ENCODE data around the gene JAM2.
"Not testable (repeated sequence)": the region's sequence is repeated elsewhere in the genome, so short reads cannot be mapped to it uniquely, and the experiment has no call there.

Gene JAM2

GRCh38 chr21:25619198-25619597 lies 19.9 kb upstream of the JAM2 start:
- H3K4me1 ChIP-seq (ENCODE audit: insufficient read depth, low read length, severe bottlenecking) = no peaks in the 10 kb centered on the region
- no peaks in the 10 kb centered on the region for H3F3A ChIP-seq (ENCODE audit: insufficient read depth, low read length)
- no peak for TF ChIP-seq CTCF (IDR thresholded peaks at IDR 0.05; ENCODE audit: low read length)
- no peak for TF ChIP-seq EZH2 (IDR thresholded peaks at IDR 0.05; ENCODE audit: borderline replicate concordance, low read length)
- H3K36me3 ChIP-seq (ENCODE audit: insufficient read depth, low read length) = no peaks in the 10 kb centered on the region
- H4K20me1 ChIP-seq (ENCODE audit: insufficient read depth, low read length) = no peaks in the 10 kb centered on the region
- H2AFZ ChIP-seq (ENCODE audit: low read length) = no peak overlapping the region
- H3K9ac ChIP-seq (ENCODE audit: low read length) = no peak overlapping the region
- no peaks in the 10 kb centered on the region for H3K9me2 ChIP-seq (ENCODE audit: low read depth, low read length)
- H3K79me2 ChIP-seq (ENCODE audit: insufficient read depth, low read length) = no peaks in the 10 kb centered on the region
- no peak overlapping the region for H3K4me3 ChIP-seq (ENCODE audit: low read depth, low read length, poor library complexity, severe bottlenecking)
- H3K4me2 ChIP-seq (ENCODE audit: low read length) = no peak overlapping the region
- H3K27me3 ChIP-seq (ENCODE audit: insufficient read depth, low read length) = no peaks in the 10 kb centered on the region
- no peak overlapping the region for H3K27ac ChIP-seq (ENCODE audit: low read depth, low read length, poor library complexity, severe bottlenecking)
- no peaks in the 10 kb centered on the region for H3K9me3 ChIP-seq (ENCODE audit: low read length)

DNA sequence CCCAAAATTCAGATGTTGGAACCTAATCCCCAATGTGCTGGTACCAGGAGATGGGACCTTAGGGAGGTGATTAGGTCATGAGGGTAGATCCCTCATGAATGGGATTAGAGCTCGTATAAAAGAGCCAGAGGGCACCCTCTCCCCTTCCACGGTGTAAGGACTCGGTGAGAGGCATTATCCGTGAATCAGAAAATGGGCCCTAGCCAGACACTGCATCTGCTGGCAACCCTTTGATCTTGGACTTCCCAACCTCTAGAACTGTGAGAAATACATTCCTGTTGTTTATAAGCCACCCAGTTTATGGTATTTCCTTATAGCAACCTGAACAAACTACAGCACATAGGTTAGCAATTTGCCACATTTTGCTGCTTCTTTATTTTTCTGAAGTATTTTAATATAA lies 14.5 kb upstream of the JAM2 start:
- H3K27me3 ChIP-seq (ENCODE audit: insufficient read depth, low read length) = no peaks in the 10 kb centered on the region
- no peaks in the 10 kb centered on the region for H3F3A ChIP-seq (ENCODE audit: insufficient read depth, low read length)
- no peaks in the 10 kb centered on the region for H3K9me2 ChIP-seq (ENCODE audit: low read depth, low read length)
- H2AFZ ChIP-seq (ENCODE audit: low read length) = no peak overlapping the region
- H3K9me3 ChIP-seq (ENCODE audit: low read length) = no peaks in the 10 kb centered on the region
- no peaks in the 10 kb centered on the region for H4K20me1 ChIP-seq (ENCODE audit: insufficient read depth, low read length)
- H3K4me2 ChIP-seq (ENCODE audit: low read length) = no peak overlapping the region
- H3K79me2 ChIP-seq (ENCODE audit: insufficient read depth, low read length) = no peaks in the 10 kb centered on the region
- no peaks in the 10 kb centered on the region for H3K36me3 ChIP-seq (ENCODE audit: insufficient read depth, low read length)
- no peaks in the 10 kb centered on the region for H3K4me1 ChIP-seq (ENCODE audit: insufficient read depth, low read length, severe bottlenecking)
- no peak overlapping the region for H3K4me3 ChIP-seq (ENCODE audit: low read depth, low read length, poor library complexity, severe bottlenecking)
- no peak overlapping the region for H3K9ac ChIP-seq (ENCODE audit: low read length)
- H3K27ac ChIP-seq (ENCODE audit: low read depth, low read length, poor library complexity, severe bottlenecking) = no peak overlapping the region
- TF ChIP-seq EZH2 (IDR thresholded peaks at IDR 0.05; ENCODE audit: borderline replicate concordance, low read length) (no peak), CTCF (IDR thresholded peaks at IDR 0.05; ENCODE audit: low read length) (no peak)

DNA sequence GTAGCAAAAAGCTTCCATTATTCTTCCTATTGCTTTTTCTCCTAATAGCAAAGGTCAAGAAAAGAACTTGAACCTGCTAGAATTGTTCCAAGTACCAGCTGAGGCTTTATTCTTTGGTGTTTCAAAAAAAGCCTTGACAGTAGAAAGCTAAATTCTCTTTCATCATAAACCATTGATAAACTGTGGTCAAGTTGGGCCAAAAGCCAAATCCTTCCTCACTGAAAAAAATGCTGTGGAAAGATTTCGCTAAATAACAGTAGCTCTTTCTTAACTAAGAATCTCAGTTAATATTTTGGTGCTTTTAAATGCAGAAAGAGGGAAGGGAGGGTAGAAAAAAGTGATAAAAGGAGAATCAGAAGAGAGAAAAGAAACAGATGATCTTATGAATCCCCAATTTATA lies 14.0 kb upstream of the JAM2 start:
- Histone ChIP-seq H3K27me3 (ENCODE audit: insufficient read depth, low read length) (no peaks in the 10 kb centered on the region), H2AFZ (ENCODE audit: low read length) (no peak overlapping the region), H4K20me1 (ENCODE audit: insufficient read depth, low read length) (no peaks in the 10 kb centered on the region), H3K9me2 (ENCODE audit: low read depth, low read length) (no peaks in the 10 kb centered on the region), H3K4me3 (ENCODE audit: low read depth, low read length, poor library complexity, severe bottlenecking) (no peak overlapping the region), H3K27ac (ENCODE audit: low read depth, low read length, poor library complexity, severe bottlenecking) (no peak overlapping the region), H3K9ac (ENCODE audit: low read length) (no peak overlapping the region), H3K36me3 (ENCODE audit: insufficient read depth, low read length) (no peaks in the 10 kb centered on the region), H3K4me2 (ENCODE audit: low read length) (no peak overlapping the region), H3F3A (ENCODE audit: insufficient read depth, low read length) (no peaks in the 10 kb centered on the region), H3K79me2 (ENCODE audit: insufficient read depth, low read length) (no peaks in the 10 kb centered on the region), H3K9me3 (ENCODE audit: low read length) (no peaks in the 10 kb centered on the region), H3K4me1 (ENCODE audit: insufficient read depth, low read length, severe bottlenecking) (no peaks in the 10 kb centered on the region)
- no peak for TF ChIP-seq EZH2 (IDR thresholded peaks at IDR 0.05; ENCODE audit: borderline replicate concordance, low read length)
- TF ChIP-seq CTCF (IDR thresholded peaks at IDR 0.05; ENCODE audit: low read length) = no peak

DNA sequence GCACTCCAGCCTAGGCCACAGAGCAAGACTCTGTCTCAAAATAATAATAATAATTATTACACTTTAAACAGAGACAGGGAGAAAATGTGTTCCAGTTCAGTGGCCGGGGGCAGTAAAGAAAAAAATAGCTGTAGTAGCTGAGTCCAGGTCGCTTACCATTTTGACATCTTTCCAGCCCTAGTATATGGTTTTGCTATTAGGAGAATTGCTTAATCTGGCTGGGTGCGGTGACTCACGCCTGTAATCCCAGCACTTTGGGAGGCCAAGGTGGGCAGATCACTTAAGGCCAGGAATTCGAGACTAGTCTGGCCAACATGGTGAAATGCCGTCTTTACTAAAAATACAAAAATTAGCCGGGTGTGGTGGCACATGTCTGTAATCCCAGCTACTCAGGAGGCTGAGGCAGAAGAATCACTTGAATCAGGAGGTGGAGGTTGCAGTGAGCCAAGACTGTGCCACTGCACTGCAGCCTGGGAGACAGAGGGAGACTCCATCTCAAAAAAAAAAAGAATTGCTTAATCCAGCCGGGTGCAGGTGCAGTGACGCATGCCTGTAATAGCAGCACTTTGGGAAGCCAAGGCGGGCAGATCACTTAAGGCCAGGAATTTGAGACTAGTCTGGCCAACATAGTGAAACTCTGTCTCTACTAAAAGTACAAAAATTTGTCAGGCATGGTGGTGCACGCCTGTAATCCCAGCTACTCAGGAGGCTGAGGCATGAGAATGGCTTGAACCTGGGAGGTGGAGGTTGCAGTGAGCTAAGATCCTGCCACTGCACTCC lies 13.1 kb upstream of the JAM2 start:
- H3K9me3 ChIP-seq (ENCODE audit: low read length); H3K9ac ChIP-seq (ENCODE audit: low read length); H3F3A ChIP-seq (ENCODE audit: insufficient read depth, low read length); H3K4me3 ChIP-seq (ENCODE audit: low read depth, low read length, poor library complexity, severe bottlenecking); H4K20me1 ChIP-seq (ENCODE audit: insufficient read depth, low read length); H3K27me3 ChIP-seq (ENCODE audit: insufficient read depth, low read length); H3K4me1 ChIP-seq (ENCODE audit: insufficient read depth, low read length, severe bottlenecking); H3K79me2 ChIP-seq (ENCODE audit: insufficient read depth, low read length); H3K36me3 ChIP-seq (ENCODE audit: insufficient read depth, low read length); H3K4me2 ChIP-seq (ENCODE audit: low read length); H3K9me2 ChIP-seq (ENCODE audit: low read depth, low read length); H2AFZ ChIP-seq (ENCODE audit: low read length); H3K27ac ChIP-seq (ENCODE audit: low read depth, low read length, poor library complexity, severe bottlenecking): not testable (repeated sequence)

All from OCI-LY1 (cell line).